MCF 10A (cell line): ENCODE results near the gene SGK1. TPM values are rescaled to one million over a fixed set of nuclear protein-coding genes. Genes with fewer than 3 reads are reported as not detected.

Experiments used
- BruUV-seq: library from RNA; stranded (reverse); fragments of 400-500 nt; replicated peaks from 2 replicates; lab custom pipeline; 2021; lab: Mats Ljungman, UMichigan
- CTCF ChIA-PET: fragments of 300-600 bp; sonication (Branson Sonifier 250); formaldehyde crosslinking; extraction: SDS; loops from one replicate; lab custom pipeline; 2021; ENCODE audit warnings: antibody characterized with exemption, inconsistent platforms; lab: Yijun Ruan, JAX
- POLR2A ChIA-PET: fragments of 300-600, 350-650 bp; sonication (Branson Sonifier 250); formaldehyde crosslinking; extraction: SDS; loops from one replicate; lab custom pipeline; 2020; ENCODE audit warnings: antibody characterized with exemption, inconsistent platforms; lab: Yijun Ruan, JAX
- DNase-seq: peaks from one replicate; pipeline ENCODE4 v3.0.0-alpha.2; 2018; ENCODE audit not compliant: unreplicated experiment
- H3K27ac Mint-ChIP-seq: one replicate; pipeline ENCODE4 v1.8.0; 2022; ENCODE audit warnings: mild to moderate bottlenecking, low read depth, mixed read lengths; ENCODE audit not compliant: unreplicated experiment
- H3K27me3 Mint-ChIP-seq: one replicate; pipeline ENCODE4 v1.8.0; 2022; ENCODE audit warnings: mixed read lengths; ENCODE audit not compliant: insufficient read depth, unreplicated experiment
- H3K36me3 Mint-ChIP-seq: one replicate; pipeline ENCODE4 v1.8.0; 2022; ENCODE audit warnings: mild to moderate bottlenecking, moderate library complexity, mixed read lengths; ENCODE audit not compliant: insufficient read depth, unreplicated experiment
- H3K4me1 Mint-ChIP-seq: one replicate; pipeline ENCODE4 v1.8.0; 2022; ENCODE audit warnings: mixed read lengths; ENCODE audit not compliant: insufficient read depth, unreplicated experiment
- H3K4me3 Mint-ChIP-seq: one replicate; pipeline ENCODE4 v1.8.0; 2022; ENCODE audit warnings: mild to moderate bottlenecking, moderate library complexity, mixed read lengths; ENCODE audit not compliant: unreplicated experiment
- H3K9me3 Mint-ChIP-seq: one replicate; pipeline ENCODE4 v1.8.0; 2022; ENCODE audit warnings: mixed read lengths; ENCODE audit not compliant: unreplicated experiment
- intact Hi-C: fragments of 100-400 bp; cut with micrococcal nuclease; formaldehyde crosslinking; loops from 2 replicates; pipeline ENCODE4 v1.14.1; 2022
- total RNA-seq: library from RNA; stranded (reverse); gene quantifications from 2 replicates; pipeline ENCODE4 v1.2.3, GENCODE V29; 2022
- TF ChIP-seq, protein P1 (sequence below): fragments of 200-600 bp; IDR thresholded peaks from one replicate; pipeline ENCODE4 v1.8.0; 2022; ENCODE audit warnings: antibody characterized with exemption, mild to moderate bottlenecking; ENCODE audit not compliant: unreplicated experiment

Gene SGK1
- total RNA-seq, 1 experiment from 2014 or later, result 30.8 TPM

DNA sequence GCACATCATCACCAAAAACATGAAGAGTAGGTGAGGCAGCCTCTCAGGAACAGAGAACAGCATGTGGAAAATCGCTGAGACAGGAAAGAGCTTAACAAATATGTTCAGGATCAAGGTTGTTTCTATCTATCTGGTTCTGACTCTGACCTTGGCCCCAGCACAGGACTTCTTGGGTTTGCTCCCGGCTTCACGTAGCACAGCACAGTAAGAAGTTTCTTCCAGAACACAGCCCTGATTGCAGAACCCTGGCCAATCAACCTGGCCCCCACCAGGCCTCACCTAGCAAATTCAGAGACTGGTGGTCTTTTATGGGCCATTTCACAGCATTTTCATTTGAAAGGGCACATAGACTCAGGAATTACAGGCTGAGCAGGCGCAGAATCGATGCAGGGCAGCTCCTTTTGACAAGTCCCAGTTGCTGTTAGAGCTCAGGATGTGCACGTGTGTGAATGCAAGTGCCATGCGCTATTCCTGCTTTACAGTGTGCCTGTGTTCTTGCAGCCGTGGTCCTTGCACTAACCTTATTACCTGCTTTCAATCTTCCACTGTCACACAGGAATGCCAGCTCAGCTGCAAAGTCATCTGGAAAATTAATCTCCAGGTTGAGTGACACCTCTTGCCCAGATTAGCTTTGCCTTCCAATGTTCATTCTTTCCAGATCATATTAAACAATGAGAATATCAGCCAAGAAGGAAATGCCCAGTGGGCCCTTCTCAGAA, 165.0 kb downstream of the SGK1 start:
- intact Hi-C loops, result no loop called here
- Mint-ChIP-seq H3K9me3 (no peaks in the 10 kb centered on the region), H3K27me3 (no peaks in the 10 kb centered on the region), H3K4me3 (no peak overlapping the region), H3K27ac (no peak overlapping the region), H3K36me3 (no peaks in the 10 kb centered on the region), H3K4me1 (no peaks in the 10 kb centered on the region)
- no peak for DNase-seq
- ChIA-PET POLR2A (interaction anchor here (0.7 to 1.3 kb wide), 2 partner anchors 9 to 20 kb away, joined by 3 read pairs; no protein-coding TSS in a partner anchor), CTCF (interaction anchor here (0.6 to 3.5 kb wide), 12 partner anchors 28 to 850 kb away, joined by 3 to 29 read pairs (median 4); no protein-coding TSS in a partner anchor)
- no TSS peak for BruUV-seq
- TF ChIP-seq, protein P1, sequence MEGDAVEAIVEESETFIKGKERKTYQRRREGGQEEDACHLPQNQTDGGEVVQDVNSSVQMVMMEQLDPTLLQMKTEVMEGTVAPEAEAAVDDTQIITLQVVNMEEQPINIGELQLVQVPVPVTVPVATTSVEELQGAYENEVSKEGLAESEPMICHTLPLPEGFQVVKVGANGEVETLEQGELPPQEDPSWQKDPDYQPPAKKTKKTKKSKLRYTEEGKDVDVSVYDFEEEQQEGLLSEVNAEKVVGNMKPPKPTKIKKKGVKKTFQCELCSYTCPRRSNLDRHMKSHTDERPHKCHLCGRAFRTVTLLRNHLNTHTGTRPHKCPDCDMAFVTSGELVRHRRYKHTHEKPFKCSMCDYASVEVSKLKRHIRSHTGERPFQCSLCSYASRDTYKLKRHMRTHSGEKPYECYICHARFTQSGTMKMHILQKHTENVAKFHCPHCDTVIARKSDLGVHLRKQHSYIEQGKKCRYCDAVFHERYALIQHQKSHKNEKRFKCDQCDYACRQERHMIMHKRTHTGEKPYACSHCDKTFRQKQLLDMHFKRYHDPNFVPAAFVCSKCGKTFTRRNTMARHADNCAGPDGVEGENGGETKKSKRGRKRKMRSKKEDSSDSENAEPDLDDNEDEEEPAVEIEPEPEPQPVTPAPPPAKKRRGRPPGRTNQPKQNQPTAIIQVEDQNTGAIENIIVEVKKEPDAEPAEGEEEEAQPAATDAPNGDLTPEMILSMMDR, result no peak

DNA sequence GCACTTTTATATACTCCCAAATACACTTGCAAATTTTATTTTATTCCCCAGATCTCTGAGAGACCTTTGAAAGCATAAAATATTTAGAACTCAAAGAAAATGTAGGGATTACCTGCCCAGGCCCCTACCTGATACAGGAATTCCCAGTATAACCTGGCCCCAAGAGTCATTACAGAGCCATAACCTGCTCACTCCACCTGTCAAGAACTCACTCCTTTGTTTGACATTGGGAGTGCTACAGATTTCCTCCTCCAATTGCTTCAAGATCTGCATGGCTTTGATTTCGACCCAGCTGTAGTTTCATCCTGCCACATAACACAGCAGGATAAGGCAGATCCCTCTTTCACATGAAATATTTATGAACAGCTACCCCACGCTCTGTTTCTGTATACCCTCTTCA, 169.3 kb downstream of the SGK1 start:
- TF ChIP-seq, protein P1, result no peak
- intact Hi-C loops, result no loop called here
- CTCF ChIA-PET, result interaction anchor here (1.1 to 2.5 kb wide), 7 partner anchors 9 to 792 kb away, joined by 3 to 16 read pairs (median 6); no protein-coding TSS in a partner anchor
- H3K27ac Mint-ChIP-seq, result no peak overlapping the region
- H3K4me3 Mint-ChIP-seq, result no peak overlapping the region
- H3K36me3 Mint-ChIP-seq, result no peaks in the 10 kb centered on the region
- POLR2A ChIA-PET, result no interaction called here
- H3K9me3 Mint-ChIP-seq, result no peaks in the 10 kb centered on the region
- H3K4me1 Mint-ChIP-seq, result no peaks in the 10 kb centered on the region
- H3K27me3 Mint-ChIP-seq, result no peaks in the 10 kb centered on the region
- DNase-seq, result no peak
- BruUV-seq, result no TSS peak

DNA sequence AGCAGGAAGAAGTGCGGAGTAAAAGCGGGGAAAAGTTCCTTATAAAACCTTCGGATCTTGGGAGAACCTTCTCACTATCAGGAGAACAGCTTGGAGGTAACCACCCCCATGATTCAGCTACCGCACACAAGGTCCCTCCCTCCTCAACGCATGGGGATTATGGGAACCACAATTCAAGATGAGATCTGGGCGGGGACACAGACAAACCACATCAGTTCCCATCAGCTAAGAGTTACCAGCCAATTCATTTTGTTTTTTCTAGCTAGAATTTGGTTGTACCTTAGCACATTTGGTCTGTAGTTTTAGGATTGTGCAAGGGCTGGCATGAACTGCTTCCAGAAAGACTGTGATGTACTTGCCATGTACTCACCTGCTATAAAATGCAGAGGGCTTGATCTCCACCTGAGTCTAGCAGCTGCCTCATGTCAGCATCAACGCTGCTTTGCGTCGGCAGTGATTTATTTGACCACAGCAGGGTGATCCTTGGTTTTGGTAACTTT, 170.8 kb downstream of the SGK1 start:
- H3K27me3 Mint-ChIP-seq, result no peaks in the 10 kb centered on the region
- intact Hi-C loops, result no loop called here
- no peaks in the 10 kb centered on the region for H3K36me3 Mint-ChIP-seq
- BruUV-seq, result no TSS peak
- H3K4me3 Mint-ChIP-seq, result no peak overlapping the region
- ChIA-PET CTCF (interaction anchor here (1.5 to 1.6 kb wide), 2 partner anchors 10 to 23 kb away, joined by 3 to 6 read pairs; no protein-coding TSS in a partner anchor), POLR2A (no interaction called here)
- no peak for DNase-seq
- no peaks in the 10 kb centered on the region for H3K4me1 Mint-ChIP-seq
- no peak overlapping the region for H3K27ac Mint-ChIP-seq
- TF ChIP-seq, protein P1, result no peak
- H3K9me3 Mint-ChIP-seq, result no peaks in the 10 kb centered on the region

DNA sequence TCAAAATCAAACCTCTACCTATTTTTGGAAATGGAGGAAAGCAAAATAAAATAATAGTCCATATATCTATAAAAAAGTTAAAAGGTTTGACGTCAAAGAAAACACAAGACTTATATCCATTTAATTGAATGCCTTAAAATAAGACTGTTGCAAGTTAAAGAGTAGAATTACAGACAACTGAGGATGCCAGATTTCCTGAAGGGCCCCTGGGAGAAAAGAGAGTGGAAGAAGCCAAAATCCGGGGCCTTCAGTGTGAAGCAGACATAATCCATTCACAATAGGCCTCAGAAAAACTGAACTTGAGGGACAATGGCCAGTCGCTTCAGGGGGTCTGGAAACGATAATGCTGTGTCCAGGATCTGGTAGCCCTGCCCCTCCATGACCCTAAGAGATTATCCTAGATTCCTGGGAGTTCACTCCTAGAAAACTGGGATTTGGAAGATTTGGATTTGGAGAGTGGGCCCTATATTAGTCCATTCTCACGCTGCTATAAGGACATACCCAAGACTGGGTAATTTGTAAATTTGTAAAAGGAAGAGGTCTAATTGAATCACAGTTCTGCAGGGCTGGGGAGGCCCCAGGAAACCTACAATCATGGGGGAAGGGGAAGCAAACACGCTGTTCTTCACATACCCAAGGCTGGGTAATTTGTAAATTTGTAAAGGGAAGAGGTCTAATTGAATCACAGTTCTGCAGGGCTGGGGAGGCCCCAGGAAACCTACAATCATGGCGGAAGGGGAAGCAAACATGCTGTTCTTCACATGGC, 171.5 kb downstream of the SGK1 start:
- BruUV-seq, result no TSS peak
- intact Hi-C loops, result no loop called here
- TF ChIP-seq, protein P1, result no peak
- POLR2A ChIA-PET, result interaction anchor here (1.3 kb wide), 1 partner anchor 23 kb away, joined by 6 read pairs; no protein-coding TSS in a partner anchor
- H3K36me3 Mint-ChIP-seq, result no peaks in the 10 kb centered on the region
- H3K4me1 Mint-ChIP-seq, result no peaks in the 10 kb centered on the region
- no peak overlapping the region for H3K4me3 Mint-ChIP-seq
- no peaks in the 10 kb centered on the region for H3K9me3 Mint-ChIP-seq
- CTCF ChIA-PET, result interaction anchor here (1.3 to 1.7 kb wide), 3 partner anchors 10 to 736 kb away, joined by 4 to 11 read pairs (median 5); no protein-coding TSS in a partner anchor
- no peak overlapping the region for H3K27ac Mint-ChIP-seq
- H3K27me3 Mint-ChIP-seq, result no peaks in the 10 kb centered on the region
- DNase-seq, result no peak
